Parathyroid adenoma (tissue), 2 donors: Measurements from ENCODE around the gene BICD2.

Experiments
- H2AFZ ChIP-seq: fragments of 300-600 bp; sonication (generic); one replicate; pipeline ENCODE4 v1.7.0; 2017; ENCODE audit warnings: antibody characterized with exemption, mild to moderate bottlenecking
- H3K27ac ChIP-seq: fragments of 300-600 bp; sonication (generic); one replicate; pipeline ENCODE4 v1.7.0; 2017
- H3K27me3 ChIP-seq: fragments of 300-600 bp; sonication (generic); one replicate; pipeline ENCODE4 v1.7.0; 2017; ENCODE audit warnings: low read length; ENCODE audit not compliant: control insufficient read depth, insufficient read depth
- H3K36me3 ChIP-seq: fragments of 300-600 bp; sonication (generic); one replicate; pipeline ENCODE4 v1.7.0; 2017; ENCODE audit warnings: low read length; ENCODE audit not compliant: control insufficient read depth, insufficient read depth
- H3K4me1 ChIP-seq: fragments of 300-600 bp; sonication (generic); one replicate; pipeline ENCODE4 v1.7.0; 2017; ENCODE audit warnings: control low read depth
- H3K4me2 ChIP-seq: fragments of 300-600 bp; sonication (generic); one replicate; pipeline ENCODE4 v1.7.0; 2017; ENCODE audit warnings: low read length
- H3K4me3 ChIP-seq: fragments of 300-600 bp; sonication (generic); one replicate; pipeline ENCODE4 v1.7.0; 2017; ENCODE audit warnings: low read depth, low read length
- H3K79me2 ChIP-seq: fragments of 300-600 bp; sonication (generic); one replicate; pipeline ENCODE4 v1.7.0; 2017; ENCODE audit warnings: control low read depth
- H3K9ac ChIP-seq: fragments of 300-600 bp; sonication (generic); one replicate; pipeline ENCODE4 v1.7.0; 2017; ENCODE audit warnings: mild to moderate bottlenecking
- H3K9me3 ChIP-seq: fragments of 300-600 bp; sonication (generic); one replicate; pipeline ENCODE4 v1.7.0; 2017; ENCODE audit warnings: low read length; ENCODE audit not compliant: control insufficient read depth
- TF ChIP-seq, protein P1 (sequence below): fragments of 300-600 bp; sonication (generic); IDR thresholded peaks from one replicate; pipeline ENCODE4 v1.7.0; 2017; ENCODE audit warnings: antibody characterized with exemption, mild to moderate bottlenecking
- donor health status: primary hyperparathyroidism.

The BICD2 gene

DNA sequence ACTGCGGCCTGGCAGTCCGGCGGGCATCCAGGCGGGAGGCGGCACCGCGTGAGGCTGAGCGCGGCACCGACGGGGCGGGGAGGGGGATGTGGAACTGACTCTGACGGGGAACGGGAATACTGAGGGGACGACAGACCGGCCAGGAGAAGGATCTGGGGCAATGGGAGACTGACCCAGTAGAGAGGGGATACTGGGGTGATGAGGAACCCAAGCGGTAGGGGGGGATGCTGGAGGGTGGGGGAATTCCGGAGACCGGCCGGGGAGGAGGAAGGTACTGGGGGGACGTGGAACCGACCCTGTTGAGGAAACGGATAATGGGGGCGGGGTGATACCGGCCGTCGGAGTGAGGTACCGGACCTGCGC is 95.1 kb downstream of the BICD2 start:
- Histone ChIP-seq H2AFZ (peak overlapping the region; percentile 76), H3K9me3 (no peaks in the 10 kb centered on the region), H3K79me2 (peaks cover 2% of the 10 kb centered on the region), H3K9ac (no peak overlapping the region), H3K4me2 (peak overlapping the region; percentile 83), H3K36me3 (no peaks in the 10 kb centered on the region), H3K27ac (peak overlapping the region; percentile 68), H3K27me3 (no peaks in the 10 kb centered on the region), H3K4me3 (peak overlapping the region; percentile 95), H3K4me1 (no peaks in the 10 kb centered on the region)
- TF ChIP-seq, protein P1, sequence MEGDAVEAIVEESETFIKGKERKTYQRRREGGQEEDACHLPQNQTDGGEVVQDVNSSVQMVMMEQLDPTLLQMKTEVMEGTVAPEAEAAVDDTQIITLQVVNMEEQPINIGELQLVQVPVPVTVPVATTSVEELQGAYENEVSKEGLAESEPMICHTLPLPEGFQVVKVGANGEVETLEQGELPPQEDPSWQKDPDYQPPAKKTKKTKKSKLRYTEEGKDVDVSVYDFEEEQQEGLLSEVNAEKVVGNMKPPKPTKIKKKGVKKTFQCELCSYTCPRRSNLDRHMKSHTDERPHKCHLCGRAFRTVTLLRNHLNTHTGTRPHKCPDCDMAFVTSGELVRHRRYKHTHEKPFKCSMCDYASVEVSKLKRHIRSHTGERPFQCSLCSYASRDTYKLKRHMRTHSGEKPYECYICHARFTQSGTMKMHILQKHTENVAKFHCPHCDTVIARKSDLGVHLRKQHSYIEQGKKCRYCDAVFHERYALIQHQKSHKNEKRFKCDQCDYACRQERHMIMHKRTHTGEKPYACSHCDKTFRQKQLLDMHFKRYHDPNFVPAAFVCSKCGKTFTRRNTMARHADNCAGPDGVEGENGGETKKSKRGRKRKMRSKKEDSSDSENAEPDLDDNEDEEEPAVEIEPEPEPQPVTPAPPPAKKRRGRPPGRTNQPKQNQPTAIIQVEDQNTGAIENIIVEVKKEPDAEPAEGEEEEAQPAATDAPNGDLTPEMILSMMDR = no peak

DNA sequence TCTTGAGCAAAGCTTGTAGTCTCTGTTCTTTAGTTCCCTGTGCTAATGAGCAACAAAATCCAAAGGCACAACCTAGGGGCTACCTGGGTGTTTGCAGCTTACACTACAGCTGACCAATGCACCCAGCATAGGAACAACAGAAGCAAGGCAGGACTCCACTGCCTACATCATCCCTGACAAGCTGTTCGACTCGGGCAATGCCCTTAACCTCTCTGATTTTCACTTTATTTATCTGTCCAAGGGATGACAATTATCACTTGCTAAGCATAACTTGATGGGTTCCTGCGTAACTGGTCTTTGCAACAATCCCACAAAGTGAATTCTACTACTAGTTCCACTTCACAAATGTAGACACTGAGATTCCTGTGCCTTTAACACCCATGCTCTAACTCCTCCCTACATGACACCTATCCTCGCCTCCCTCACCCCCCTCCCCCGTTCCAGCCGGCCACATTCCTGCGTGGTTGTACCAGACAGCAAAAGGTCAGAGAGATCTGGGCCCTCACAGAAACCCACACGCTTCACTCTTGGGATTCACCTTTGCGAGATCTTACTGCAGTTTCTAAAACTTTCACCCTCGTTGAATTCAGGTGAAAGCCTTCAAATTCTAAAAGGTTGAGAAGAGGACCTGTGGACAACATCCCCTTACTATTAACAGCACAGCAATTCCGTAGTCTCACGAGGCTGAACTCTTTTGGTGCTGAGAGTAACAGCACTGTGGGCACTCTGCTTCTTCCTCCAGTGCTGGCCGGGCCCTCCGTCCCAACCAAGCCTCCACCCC is 95.7 kb downstream of the BICD2 start:
- TF ChIP-seq, protein P1 = no peak
- Histone ChIP-seq H3K9ac (no peak overlapping the region), H3K27me3 (no peaks in the 10 kb centered on the region), H3K79me2 (peaks cover 2% of the 10 kb centered on the region), H3K36me3 (no peaks in the 10 kb centered on the region), H3K27ac (peak overlapping the region; percentile 68), H3K4me3 (peak overlapping the region; percentile 95), H3K4me2 (peak overlapping the region; percentile 83), H2AFZ (peak overlapping the region; percentile 76), H3K9me3 (no peaks in the 10 kb centered on the region), H3K4me1 (peaks cover 4% of the 10 kb centered on the region)

DNA sequence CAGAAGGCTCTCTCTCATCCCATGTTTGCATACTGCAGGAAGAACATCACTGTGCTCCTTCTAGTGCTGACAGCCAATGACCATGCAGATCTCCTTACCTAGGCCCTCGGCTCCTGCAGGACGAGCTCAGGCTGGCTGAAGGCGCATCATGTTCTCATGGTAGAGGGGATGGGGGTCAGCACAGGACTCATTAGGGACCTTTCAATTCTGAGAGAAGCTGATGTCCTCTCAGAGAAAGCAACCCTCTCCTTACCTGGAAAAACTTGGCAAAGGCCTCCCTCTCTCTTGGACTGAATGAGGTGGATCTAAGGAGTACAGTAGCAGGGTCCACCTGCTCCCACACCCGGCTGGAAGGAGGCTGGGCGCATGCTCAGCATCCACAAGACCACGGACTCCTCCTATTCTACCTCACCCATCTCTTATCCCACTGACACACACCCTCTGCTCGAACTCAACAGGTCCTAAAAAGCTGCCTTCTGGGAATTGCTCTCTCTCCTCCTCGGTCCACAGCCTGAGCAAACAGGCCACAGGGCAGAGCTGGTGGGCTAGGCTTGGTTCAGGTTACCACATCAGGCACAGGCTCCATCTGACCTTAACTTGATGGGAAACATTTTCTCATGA is 97.6 kb downstream of the BICD2 start:
- peaks cover 10% of the 10 kb centered on the region for H3K4me1 ChIP-seq
- H3K4me3 ChIP-seq = no peak overlapping the region
- TF ChIP-seq, protein P1 = no peak
- no peaks in the 10 kb centered on the region for H3K27me3 ChIP-seq
- no peak overlapping the region for H3K9ac ChIP-seq
- no peaks in the 10 kb centered on the region for H3K36me3 ChIP-seq
- H3K27ac ChIP-seq = no peak overlapping the region
- H3K9me3 ChIP-seq = no peaks in the 10 kb centered on the region
- peaks cover 9% of the 10 kb centered on the region for H3K79me2 ChIP-seq
- H2AFZ ChIP-seq = no peak overlapping the region
- H3K4me2 ChIP-seq = no peak overlapping the region

- peaks cover 13% of the 10 kb centered on the region for H3K79me2 ChIP-seq
- H3K4me1 ChIP-seq = peaks cover 10% of the 10 kb centered on the region
- H3K9me3 ChIP-seq = no peaks in the 10 kb centered on the region
- TF ChIP-seq, protein P1 = no peak
- no peak overlapping the region for H3K9ac ChIP-seq
- no peak overlapping the region for H3K4me2 ChIP-seq
- H3K27me3 ChIP-seq = no peaks in the 10 kb centered on the region
- no peak overlapping the region for H2AFZ ChIP-seq
- no peak overlapping the region for H3K4me3 ChIP-seq
- H3K27ac ChIP-seq = no peak overlapping the region
- no peaks in the 10 kb centered on the region for H3K36me3 ChIP-seq
Measured at GRCh38 chr9:92666236-92666635, 98.4 kb downstream of the BICD2 start.
